HG03457 (cell line): ENCODE data around the gene ZNF433.
A peak's percentile ranks its signal among the peaks of the same experiment; 100 is the strongest.
"Not testable (repeated sequence)": the region's sequence is repeated elsewhere in the genome, so short reads cannot be mapped to it uniquely, and the experiment has no call there.

Source experiments
- ATAC-seq: cut with Tn5 transposase; IDR thresholded peaks from one replicate; pipeline ENCODE4 v1.9.1; 2021; ENCODE audit warnings: moderate number of reproducible peaks; ENCODE audit not compliant: unreplicated experiment

Gene ZNF433

GRCh38 chr19:11991921-11992320 lies 43.6 kb downstream of the ZNF433 start:
- ATAC-seq = not testable (repeated sequence)

DNA sequence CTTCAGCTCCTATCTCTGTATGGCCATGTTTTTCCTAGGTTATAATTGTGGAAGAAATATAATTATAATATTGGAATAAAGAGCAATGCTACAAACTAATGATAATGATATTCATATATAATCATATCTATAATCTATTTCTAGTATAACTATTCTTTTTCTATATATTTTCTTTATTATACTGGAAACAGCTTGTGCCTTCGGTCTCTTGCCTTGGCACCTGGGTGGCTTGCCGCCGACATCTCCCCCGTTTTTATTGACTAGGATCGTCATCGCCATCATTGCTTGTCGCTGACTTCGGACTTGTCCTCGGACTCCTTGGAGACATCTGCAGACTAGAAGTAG lies 46.4 kb downstream of the ZNF433 start:
- no peak for ATAC-seq

- ATAC-seq = no peak
Measured at GRCh38 chr19:11987405-11988281, 47.8 kb downstream of the ZNF433 start.

DNA sequence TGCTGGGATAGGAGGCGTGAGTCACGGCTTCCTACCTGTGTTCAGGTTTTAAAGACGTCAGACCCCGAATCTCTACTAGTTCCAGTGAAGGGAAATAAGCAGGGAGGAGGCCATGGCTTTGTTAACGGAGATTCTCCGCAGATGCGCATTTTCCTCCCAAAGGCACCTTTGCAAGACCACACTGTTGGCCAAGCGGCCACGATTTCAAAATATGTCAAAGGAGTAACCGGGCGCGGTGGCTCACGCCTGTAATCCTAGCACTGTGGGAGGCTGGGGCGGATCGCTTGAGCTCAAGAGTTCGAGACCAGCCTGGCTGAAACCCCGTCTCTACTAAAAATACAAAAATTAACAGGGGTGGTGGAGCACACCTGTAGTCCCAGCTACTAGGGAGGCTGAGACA lies 48.7 kb downstream of the ZNF433 start:
- no peak for ATAC-seq

DNA sequence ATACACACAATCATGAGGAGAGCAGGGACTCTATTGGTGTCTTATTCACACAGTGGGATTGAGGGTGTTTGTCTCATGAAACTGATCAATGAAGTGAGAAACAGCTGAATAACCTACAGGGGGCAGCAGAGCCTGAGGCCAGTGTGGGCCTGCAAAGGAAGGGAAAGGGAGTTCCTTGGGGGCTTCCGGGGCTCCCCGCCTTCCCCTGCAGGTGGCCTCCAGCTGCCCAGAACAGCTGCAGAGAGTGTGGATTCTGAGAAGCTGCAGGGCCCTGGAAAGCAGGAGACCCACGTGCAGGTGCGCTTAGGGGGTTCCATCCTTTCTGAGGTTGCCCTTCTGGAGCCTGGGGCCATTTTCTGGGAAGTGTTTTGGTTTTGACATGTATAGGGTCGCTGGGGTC lies 50.5 kb downstream of the ZNF433 start:
- no peak for ATAC-seq

- ATAC-seq = no peak
Measured at GRCh38 chr19:11982526-11982925, 53.0 kb downstream of the ZNF433 start.

GRCh38 chr19:11979527-11979926 lies 56.0 kb downstream of the ZNF433 start:
- no peak for ATAC-seq

DNA sequence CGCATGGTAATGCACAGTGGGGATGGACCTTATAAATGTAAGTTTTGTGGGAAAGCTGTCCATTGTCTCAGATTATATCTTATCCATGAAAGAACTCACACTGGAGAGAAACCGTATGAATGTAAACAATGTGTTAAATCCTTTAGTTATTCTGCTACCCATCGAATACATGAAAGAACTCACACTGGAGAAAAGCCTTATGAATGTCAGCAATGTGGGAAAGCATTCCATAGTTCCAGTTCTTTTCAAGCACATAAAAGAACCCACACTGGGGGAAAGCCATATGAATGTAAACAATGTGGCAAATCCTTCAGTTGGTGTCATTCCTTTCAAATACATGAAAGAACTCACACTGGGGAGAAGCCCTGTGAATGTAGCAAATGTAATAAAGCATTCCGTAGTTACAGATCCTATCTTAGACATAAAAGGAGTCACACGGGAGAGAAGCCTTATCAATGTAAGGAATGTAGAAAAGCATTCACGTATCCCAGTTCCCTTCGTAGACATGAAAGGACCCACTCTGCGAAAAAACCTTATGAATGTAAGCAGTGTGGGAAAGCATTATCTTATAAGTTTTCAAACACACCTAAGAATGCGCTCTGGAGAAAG lies 56.9 kb downstream of the ZNF433 start:
- no peak for ATAC-seq

- no peak for ATAC-seq
Measured at GRCh38 chr19:11973019-11973810, 62.3 kb downstream of the ZNF433 start.

GRCh38 chr19:11971041-11971440 lies 64.4 kb downstream of the ZNF433 start:
- no peak for ATAC-seq

GRCh38 chr19:11970174-11970573 lies 65.3 kb downstream of the ZNF433 start:
- ATAC-seq = no peak

DNA sequence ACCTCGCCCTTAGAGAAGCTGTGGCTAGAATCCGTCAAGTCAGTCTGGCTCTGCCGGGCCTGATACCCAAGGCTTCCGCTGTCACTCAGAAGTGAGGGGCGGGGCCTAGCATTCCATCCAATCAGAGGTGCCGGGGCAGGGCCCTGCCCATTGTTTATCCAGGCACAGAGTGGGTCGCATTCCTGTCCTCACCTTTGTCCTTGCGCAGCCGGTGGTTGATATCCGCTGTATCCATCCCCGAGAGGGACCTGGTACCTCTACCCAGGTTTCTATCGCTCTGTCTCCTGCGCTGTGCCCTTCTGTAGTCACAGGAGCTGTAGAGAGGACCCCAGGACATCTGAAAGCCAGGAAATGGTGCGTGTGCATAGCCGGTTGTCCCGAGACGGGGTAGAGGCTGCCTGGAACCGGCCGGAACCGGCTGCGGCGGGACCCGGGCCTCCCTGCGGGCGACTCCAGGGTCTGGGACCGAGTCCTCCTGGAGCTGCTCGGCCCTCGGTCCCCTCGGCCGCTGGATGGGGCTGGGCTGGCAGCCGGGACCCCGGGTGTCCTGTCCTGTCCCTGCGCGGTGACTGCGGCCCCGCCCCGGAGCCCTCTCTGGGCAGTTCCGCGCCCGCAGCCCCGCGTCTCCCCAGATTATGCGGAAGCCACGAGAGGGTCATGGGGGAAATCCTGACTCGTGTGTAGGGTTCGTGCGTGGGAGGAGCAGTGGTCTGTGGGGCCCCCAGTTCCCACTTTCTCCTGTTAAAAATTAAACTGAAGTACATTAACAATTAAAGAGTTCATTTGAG lies 70.4 kb downstream of the ZNF433 start, which contains the start of gene ZNF763:
Gene ZNF763 (plus strand): TSS at position 183 of the 788 bp plus-strand sequence. CDS start 169 bp downstream, at position 352.
- ATAC-seq = peak; percentile 60
